HCT116 (cell line): Measurements from ENCODE around the gene ARHGEF1. TPM values are rescaled to one million over a fixed set of nuclear protein-coding genes. Genes with fewer than 3 reads are reported as not detected.

Experiments
- ATAC-seq: fragments of 200-7000 bp; cut with Tn5 transposase; 2 replicates; pipeline ENCODE4 v1.9.1; 2020; ENCODE audit warnings: mild to moderate bottlenecking, moderate library complexity
- BruUV-seq: library from RNA; stranded (reverse); fragments of 400-500 nt; replicated peaks from 2 replicates; lab custom pipeline; 2021; lab: Mats Ljungman, UMichigan
- CTCF ChIA-PET: fragments of 300-600 bp; sonication (Branson Sonifier 250); formaldehyde crosslinking; loops from one replicate; lab custom pipeline; 2021; ENCODE audit warnings: antibody characterized with exemption; lab: Charles Lee
- POLR2A ChIA-PET: fragments of 300-600, 350-600 bp; sonication (Branson Sonifier 250); formaldehyde crosslinking; loops from one replicate; lab custom pipeline; 2021; ENCODE audit warnings: antibody characterized with exemption; lab: Charles Lee
- RAD21 ChIA-PET, 2 experiments: fragments of 300-600 bp; sonication (Branson Sonifier 250); formaldehyde crosslinking; loops; one replicate each; lab custom pipeline; 2023; ENCODE audit warnings: low total read pairs in 2 of 2; ENCODE audit not compliant: uncharacterized antibody in 2 of 2, unreplicated experiment in 2 of 2, low non-redundant PET in 1 of 2; lab: Charles Lee
- DNase-seq: peaks from one replicate; pipeline ENCODE4 v3.0.0-alpha.2; 2010; ENCODE audit warnings: low read depth, low spot score
- H2AFZ ChIP-seq: fragments of 200-600 bp; shearing (Covaris generic), sonication (generic); 2 replicates; pipeline ENCODE4 v1.6.1; 2017; ENCODE audit warnings: low read depth, mixed run types, mixed read lengths, antibody characterized with exemption, low read length; ENCODE audit not compliant: poor library complexity, severe bottlenecking
- H3K27ac ChIP-seq: 2 replicates; pipeline ENCODE4 v1.5.1; 2012; ENCODE audit warnings: low read depth, low read length
- H3K27me3 ChIP-seq: fragments of 200-600 bp; sonication (generic); 2 replicates; pipeline ENCODE4 v1.6.1; 2016; ENCODE audit warnings: mixed run types, low read length, mixed read lengths; ENCODE audit not compliant: insufficient read depth
- H3K36me3 ChIP-seq, 2 experiments: fragments of 200-500 bp in 1 of 2; fragments of 200-600 bp in 1 of 2; sonication (Bioruptor generic) in 1 of 2; sonication (generic) in 1 of 2; 2 replicates each; pipeline versions ENCODE4 v1.5.1 to v1.6.1; 2014 to 2016; ENCODE audit warnings: low read length in 2 of 2, inconsistent platforms in 1 of 2, mixed read lengths in 1 of 2, mixed run types in 1 of 2; ENCODE audit not compliant: insufficient read depth in 2 of 2, control insufficient read depth in 1 of 2
- H3K4me1 ChIP-seq, 2 experiments: fragments of 200-600 bp in 1 of 2; sonication (generic) in 1 of 2; 2 replicates each; pipeline versions ENCODE4 v1.5.1 to v1.6.1; 2012 to 2017; ENCODE audit warnings: low read length in 2 of 2, inconsistent platforms in 1 of 2, mild to moderate bottlenecking in 1 of 2, mixed read lengths in 1 of 2, mixed run types in 1 of 2, moderate library complexity in 1 of 2; ENCODE audit not compliant: insufficient read depth in 2 of 2, control insufficient read depth in 1 of 2
- H3K4me2 ChIP-seq: fragments of 200-600 bp; sonication (generic); 2 replicates; pipeline ENCODE4 v1.6.1; 2017; ENCODE audit warnings: mixed run types, low read length, mixed read lengths
- H3K4me3 ChIP-seq, 2 experiments: fragments of 200-600 bp in 1 of 2; sonication (generic) in 1 of 2; replicated peaks in 1 of 2; 2 replicates each; pipeline ENCODE4 v1.5.1; 2011 to 2016; ENCODE audit warnings: low read length in 2 of 2, control low read depth in 1 of 2, low read depth in 1 of 2, mild to moderate bottlenecking in 1 of 2, mixed read lengths in 1 of 2, mixed run types in 1 of 2
- H3K79me2 ChIP-seq: fragments of 200-600 bp; sonication (generic); 2 replicates; pipeline ENCODE4 v1.6.1; 2017; ENCODE audit warnings: mild to moderate bottlenecking, mixed run types, low read length, moderate library complexity, mixed read lengths; ENCODE audit not compliant: insufficient read depth
- H3K9ac ChIP-seq: fragments of 200-600 bp; sonication (generic); 2 replicates; pipeline ENCODE4 v1.6.1; 2016; ENCODE audit warnings: low read length, mixed read lengths
- H3K9me2 ChIP-seq: fragments of 200-600 bp; sonication (generic), shearing (Covaris generic); 2 replicates; pipeline ENCODE4 v1.6.1; 2017; ENCODE audit warnings: mixed run types, mild to moderate bottlenecking, moderate library complexity; ENCODE audit not compliant: insufficient read depth
- H3K9me3 ChIP-seq, 2 experiments: fragments of 200-500 bp in 1 of 2; fragments of 200-600 bp in 1 of 2; sonication (Bioruptor generic) in 1 of 2; sonication (generic) in 1 of 2; 2 replicates each; pipeline ENCODE4 v1.6.1; 2014 to 2017; ENCODE audit warnings: low read length in 2 of 2, mixed read lengths in 2 of 2, inconsistent platforms in 1 of 2, low read depth in 1 of 2, mild to moderate bottlenecking in 1 of 2, mixed run types in 1 of 2, moderate library complexity in 1 of 2; ENCODE audit not compliant: control insufficient read depth in 1 of 2, insufficient read depth in 1 of 2
- H4K20me1 ChIP-seq: fragments of 200-600 bp; sonication (generic), shearing (Covaris generic); 2 replicates; pipeline ENCODE4 v1.6.1; 2017; ENCODE audit warnings: mixed run types, mild to moderate bottlenecking, moderate library complexity; ENCODE audit not compliant: insufficient read depth
- CBX3 ChIP-seq: IDR thresholded peaks from 2 replicates; pipeline ENCODE4 v1.6.1; 2012; ENCODE audit warnings: low read depth
- CEBPB ChIP-seq: IDR thresholded peaks from 2 replicates; pipeline ENCODE4 v1.6.1; 2012; ENCODE audit warnings: low read depth
- EGR1 ChIP-seq: IDR thresholded peaks from 2 replicates; pipeline ENCODE4 v1.6.1; 2012; ENCODE audit warnings: low read depth
- ELF1 ChIP-seq: IDR thresholded peaks from 2 replicates; pipeline ENCODE4 v1.6.1; 2012; ENCODE audit warnings: low read depth, borderline replicate concordance
- EZH2 ChIP-seq: fragments of 200-600 bp; sonication (generic); IDR thresholded peaks from 2 replicates; pipeline ENCODE4 v1.6.1; 2017; ENCODE audit warnings: antibody characterized with exemption, mixed run types
- EZH2phosphoT487 ChIP-seq: fragments of 200-600 bp; IDR thresholded peaks from 2 replicates; pipeline ENCODE4 v1.6.1; 2018; ENCODE audit warnings: antibody characterized with exemption, borderline replicate concordance
- FOSL1 ChIP-seq: IDR thresholded peaks from 2 replicates; pipeline ENCODE4 v1.6.1; 2012; ENCODE audit warnings: low read depth
- JUND ChIP-seq: IDR thresholded peaks from 2 replicates; pipeline ENCODE4 v1.6.1; 2012
- POLR2A ChIP-seq: IDR thresholded peaks from 2 replicates; pipeline ENCODE4 v1.7.0; 2011; ENCODE audit warnings: borderline replicate concordance; ENCODE audit not compliant: insufficient read depth, insufficient read length; ENCODE audit errors: extremely low read depth
- POLR2AphosphoS5 ChIP-seq: IDR thresholded peaks from 2 replicates; pipeline ENCODE4 v1.6.1; 2011; ENCODE audit warnings: mild to moderate bottlenecking, low read depth, low read length, moderate library complexity
- SIN3A ChIP-seq: IDR thresholded peaks from 2 replicates; pipeline ENCODE4 v1.6.1; 2012; ENCODE audit warnings: low read depth
- SRF ChIP-seq: IDR thresholded peaks from 2 replicates; pipeline ENCODE4 v1.6.1; 2012; ENCODE audit warnings: low read depth
- TCF7L2 ChIP-seq: IDR thresholded peaks from 2 replicates; pipeline ENCODE4 v1.7.0; 2011; ENCODE audit warnings: borderline replicate concordance, inconsistent platforms; ENCODE audit not compliant: insufficient read depth, insufficient read length; ENCODE audit errors: extremely low read depth
- YY1 ChIP-seq: IDR thresholded peaks from 2 replicates; pipeline ENCODE4 v1.6.1; 2011; ENCODE audit warnings: low read length, low read depth, moderate library complexity, mild to moderate bottlenecking; ENCODE audit not compliant: insufficient replicate concordance; ENCODE audit errors: extremely low read depth
- ZFX ChIP-seq: fragments of 450-650 bp; IDR thresholded peaks from 2 replicates; pipeline ENCODE4 v1.6.1; 2017
- ZNF274 ChIP-seq: fragments of 200-500 bp; sonication (Bioruptor generic); IDR thresholded peaks from 2 replicates; pipeline ENCODE4 v1.6.1; 2014; ENCODE audit warnings: mild to moderate bottlenecking, low read depth, low read length, inconsistent platforms
- intact Hi-C: fragments of 100-400 bp; cut with micrococcal nuclease; formaldehyde crosslinking; loops from 2 replicates; pipeline ENCODE4 v1.10.0; 2022
- total RNA-seq: library from RNA; stranded (reverse); gene quantifications from one replicate; pipeline ENCODE4 v1.2.1, GENCODE V29; 2021; ENCODE audit not compliant: unreplicated experiment
- TF ChIP-seq, protein P1 (sequence below), 3 experiments: fragments of 200-600 bp in 1 of 3; sonication (generic) in 1 of 3; IDR thresholded peaks in 2 of 3; conservative IDR thresholded peaks in 1 of 3; 2 replicates each; pipeline ENCODE4 v1.5.1; 2012 to 2017; ENCODE audit warnings: low read depth in 2 of 3, low read length in 2 of 3, antibody characterized with exemption in 1 of 3, borderline replicate concordance in 1 of 3, control low read depth in 1 of 3, mild to moderate bottlenecking in 1 of 3, mixed read lengths in 1 of 3, mixed run types in 1 of 3, moderate library complexity in 1 of 3; ENCODE audit not compliant: insufficient read depth in 1 of 3
- TF ChIP-seq, protein P2 (sequence below): IDR thresholded peaks from 2 replicates; pipeline ENCODE4 v1.6.1; 2012
- TF ChIP-seq, protein P3 (sequence below): IDR thresholded peaks from 2 replicates; pipeline ENCODE4 v1.6.1; 2012
- TF ChIP-seq, protein P4 (sequence below): IDR thresholded peaks from 2 replicates; pipeline ENCODE4 v1.6.1; 2012; ENCODE audit warnings: low read depth

Gene ARHGEF1
- total RNA-seq, 1 experiment from 2014 or later: 110 TPM

DNA sequence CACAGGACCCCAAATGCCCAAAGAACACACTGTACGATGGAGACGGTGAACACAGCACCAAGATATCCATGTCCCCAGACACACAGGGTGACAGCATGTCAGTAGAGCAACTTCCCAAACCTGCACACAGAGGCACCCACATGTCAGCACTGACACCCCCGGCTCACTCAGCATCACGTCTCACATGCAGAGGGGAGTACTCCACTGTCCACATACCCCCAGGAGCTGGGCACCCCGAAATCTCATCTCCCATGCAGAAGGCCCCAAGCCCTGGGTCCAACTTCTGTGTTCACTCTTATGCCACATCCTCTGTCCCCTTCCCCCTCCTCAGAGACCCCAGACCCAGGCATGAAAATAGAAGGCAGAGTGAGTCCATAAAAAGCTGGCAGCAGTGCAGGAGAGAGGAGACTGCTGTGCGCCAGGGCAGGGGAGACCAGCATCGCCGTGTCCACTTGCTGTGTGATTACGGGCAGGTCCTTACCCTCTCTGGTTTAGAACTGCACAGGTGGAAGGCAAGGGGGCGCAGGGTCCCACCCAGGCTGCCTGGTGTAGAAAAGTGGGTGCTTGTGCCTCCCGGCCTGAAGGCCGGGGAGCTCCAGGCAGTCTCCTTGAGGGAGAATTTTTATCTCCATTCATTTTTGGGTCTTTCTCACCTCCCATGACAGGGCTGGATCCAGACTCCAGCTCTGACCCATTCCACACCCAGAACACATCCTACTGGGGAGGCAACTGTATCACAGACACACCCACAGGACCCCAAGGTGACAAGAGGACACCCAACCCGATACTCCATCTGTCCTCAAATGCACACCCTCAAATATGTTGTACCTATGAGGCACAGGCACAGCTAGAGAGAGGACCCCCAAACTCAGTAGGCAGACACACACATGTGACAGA, 28.3 kb downstream of the ARHGEF1 start:
- H2AFZ ChIP-seq: no peak overlapping the region
- H3K79me2 ChIP-seq: no peaks in the 10 kb centered on the region
- no peak overlapping the region for H3K4me2 ChIP-seq
- DNase-seq (no peak), ATAC-seq (no peak)
- no peak overlapping the region for H3K27ac ChIP-seq
- H3K9me2 ChIP-seq: no peaks in the 10 kb centered on the region
- H3K4me1 ChIP-seq: no peaks in the 10 kb centered on the region
- no peak for TF ChIP-seq ZFX
- no peak for TF ChIP-seq SIN3A
- no peak for TF ChIP-seq CBX3
- no peak for TF ChIP-seq POLR2A
- no peak for TF ChIP-seq SRF
- TF ChIP-seq, protein P1, sequence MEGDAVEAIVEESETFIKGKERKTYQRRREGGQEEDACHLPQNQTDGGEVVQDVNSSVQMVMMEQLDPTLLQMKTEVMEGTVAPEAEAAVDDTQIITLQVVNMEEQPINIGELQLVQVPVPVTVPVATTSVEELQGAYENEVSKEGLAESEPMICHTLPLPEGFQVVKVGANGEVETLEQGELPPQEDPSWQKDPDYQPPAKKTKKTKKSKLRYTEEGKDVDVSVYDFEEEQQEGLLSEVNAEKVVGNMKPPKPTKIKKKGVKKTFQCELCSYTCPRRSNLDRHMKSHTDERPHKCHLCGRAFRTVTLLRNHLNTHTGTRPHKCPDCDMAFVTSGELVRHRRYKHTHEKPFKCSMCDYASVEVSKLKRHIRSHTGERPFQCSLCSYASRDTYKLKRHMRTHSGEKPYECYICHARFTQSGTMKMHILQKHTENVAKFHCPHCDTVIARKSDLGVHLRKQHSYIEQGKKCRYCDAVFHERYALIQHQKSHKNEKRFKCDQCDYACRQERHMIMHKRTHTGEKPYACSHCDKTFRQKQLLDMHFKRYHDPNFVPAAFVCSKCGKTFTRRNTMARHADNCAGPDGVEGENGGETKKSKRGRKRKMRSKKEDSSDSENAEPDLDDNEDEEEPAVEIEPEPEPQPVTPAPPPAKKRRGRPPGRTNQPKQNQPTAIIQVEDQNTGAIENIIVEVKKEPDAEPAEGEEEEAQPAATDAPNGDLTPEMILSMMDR (IDR thresholded peaks at IDR 0.05 in 2 of 3, conservative IDR thresholded peaks at IDR 0.05 in 1 of 3; ENCODE audit: borderline replicate concordance in 1 of 3, insufficient read depth in 1 of 3, low read depth in 2 of 3, low read length in 2 of 3): no peak
- TF ChIP-seq ELF1: no peak
- TF ChIP-seq, protein P2, sequence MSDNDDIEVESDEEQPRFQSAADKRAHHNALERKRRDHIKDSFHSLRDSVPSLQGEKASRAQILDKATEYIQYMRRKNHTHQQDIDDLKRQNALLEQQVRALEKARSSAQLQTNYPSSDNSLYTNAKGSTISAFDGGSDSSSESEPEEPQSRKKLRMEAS: no peak
- TF ChIP-seq EGR1: no peak
- TF ChIP-seq, protein P3, sequence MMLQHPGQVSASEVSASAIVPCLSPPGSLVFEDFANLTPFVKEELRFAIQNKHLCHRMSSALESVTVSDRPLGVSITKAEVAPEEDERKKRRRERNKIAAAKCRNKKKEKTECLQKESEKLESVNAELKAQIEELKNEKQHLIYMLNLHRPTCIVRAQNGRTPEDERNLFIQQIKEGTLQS: no peak
- no peak for TF ChIP-seq FOSL1
- no peak for TF ChIP-seq POLR2AphosphoS5
- TF ChIP-seq, protein P4, sequence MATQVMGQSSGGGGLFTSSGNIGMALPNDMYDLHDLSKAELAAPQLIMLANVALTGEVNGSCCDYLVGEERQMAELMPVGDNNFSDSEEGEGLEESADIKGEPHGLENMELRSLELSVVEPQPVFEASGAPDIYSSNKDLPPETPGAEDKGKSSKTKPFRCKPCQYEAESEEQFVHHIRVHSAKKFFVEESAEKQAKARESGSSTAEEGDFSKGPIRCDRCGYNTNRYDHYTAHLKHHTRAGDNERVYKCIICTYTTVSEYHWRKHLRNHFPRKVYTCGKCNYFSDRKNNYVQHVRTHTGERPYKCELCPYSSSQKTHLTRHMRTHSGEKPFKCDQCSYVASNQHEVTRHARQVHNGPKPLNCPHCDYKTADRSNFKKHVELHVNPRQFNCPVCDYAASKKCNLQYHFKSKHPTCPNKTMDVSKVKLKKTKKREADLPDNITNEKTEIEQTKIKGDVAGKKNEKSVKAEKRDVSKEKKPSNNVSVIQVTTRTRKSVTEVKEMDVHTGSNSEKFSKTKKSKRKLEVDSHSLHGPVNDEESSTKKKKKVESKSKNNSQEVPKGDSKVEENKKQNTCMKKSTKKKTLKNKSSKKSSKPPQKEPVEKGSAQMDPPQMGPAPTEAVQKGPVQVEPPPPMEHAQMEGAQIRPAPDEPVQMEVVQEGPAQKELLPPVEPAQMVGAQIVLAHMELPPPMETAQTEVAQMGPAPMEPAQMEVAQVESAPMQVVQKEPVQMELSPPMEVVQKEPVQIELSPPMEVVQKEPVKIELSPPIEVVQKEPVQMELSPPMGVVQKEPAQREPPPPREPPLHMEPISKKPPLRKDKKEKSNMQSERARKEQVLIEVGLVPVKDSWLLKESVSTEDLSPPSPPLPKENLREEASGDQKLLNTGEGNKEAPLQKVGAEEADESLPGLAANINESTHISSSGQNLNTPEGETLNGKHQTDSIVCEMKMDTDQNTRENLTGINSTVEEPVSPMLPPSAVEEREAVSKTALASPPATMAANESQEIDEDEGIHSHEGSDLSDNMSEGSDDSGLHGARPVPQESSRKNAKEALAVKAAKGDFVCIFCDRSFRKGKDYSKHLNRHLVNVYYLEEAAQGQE: no peak
- TF ChIP-seq EZH2phosphoT487: no peak
- TF ChIP-seq JUND: no peak
- no peak for TF ChIP-seq TCF7L2
- no peak for TF ChIP-seq ZNF274
- no peak for TF ChIP-seq YY1
- no peak for TF ChIP-seq CEBPB
- no peak for TF ChIP-seq EZH2
- TF ChIP-seq, all 23 proteins: peak for 0
- Histone ChIP-seq H3K27me3 (no peaks in the 10 kb centered on the region; the same call in 1 of the 2 replicates), H4K20me1 (no peaks in the 10 kb centered on the region), H3K9me3 (no peaks in the 10 kb centered on the region), H3K4me3 (no peak overlapping the region), H3K9ac (no peak overlapping the region), H3K36me3 (peaks cover 0 to 3% of the 10 kb centered on the region in 2 experiments; a peak in 3 of 4 replicates)
- POLR2A ChIA-PET: interaction anchor here (0.6 kb wide), 1 partner anchor 12 kb away, joined by 4 read pairs; no protein-coding TSS in a partner anchor
- intact Hi-C loops: no loop called here
- CTCF ChIA-PET: no interaction called here
- RAD21 ChIA-PET: no interaction called here
- TSS peak; percentile 14 for BruUV-seq
